IMR-90 (cell line): ENCODE data around the gene KCNG4. TPM values are rescaled to one million over a fixed set of nuclear protein-coding genes. Genes with fewer than 3 reads are reported as not detected.

Source experiments
- ATAC-seq: fragments of 200-7000 bp; cut with Tn5 transposase; 2 replicates; pipeline ENCODE4 v1.9.1; 2020; ENCODE audit warnings: low read depth, mild to moderate bottlenecking, moderate library complexity
- BruUV-seq: library from RNA; stranded (reverse); fragments of 400-500 nt; replicated peaks from 2 replicates; lab custom pipeline; 2021; lab: Mats Ljungman, UMichigan
- CTCF ChIA-PET: fragments of 300-600 bp; formaldehyde crosslinking; extraction: SDS; loops from one replicate; lab custom pipeline; 2021; ENCODE audit warnings: antibody characterized with exemption; lab: Yijun Ruan, JAX
- POLR2A ChIA-PET: fragments of 300-600 bp; sonication (Branson Sonifier 250); formaldehyde crosslinking; loops from one replicate; lab custom pipeline; 2022; ENCODE audit warnings: antibody characterized with exemption; ENCODE audit not compliant: unreplicated experiment; lab: Charles Lee
- DNase-seq: peaks from one replicate; pipeline ENCODE4 v3.0.0; 2013
- H2AFZ ChIP-seq: replicated peaks from 2 replicates; pipeline ENCODE3; 2013; ENCODE audit warnings: low read length, mild to moderate bottlenecking; ENCODE audit not compliant: poor library complexity
- H2AK5ac ChIP-seq: 2 replicates; pipeline ENCODE4 v1.6.1; 2013; ENCODE audit warnings: low read depth, low read length, inconsistent platforms
- H2AK9ac ChIP-seq: replicated peaks from 2 replicates; pipeline ENCODE3; 2013; ENCODE audit warnings: mild to moderate bottlenecking, low read depth, low read length, moderate library complexity; ENCODE audit not compliant: poor library complexity
- H2BK120ac ChIP-seq: 2 replicates; pipeline ENCODE4 v1.6.1; 2013; ENCODE audit warnings: low read depth, low read length, inconsistent platforms
- H2BK15ac ChIP-seq: 3 replicates; pipeline ENCODE4 v1.6.1; 2013; ENCODE audit warnings: low read depth, low read length, inconsistent platforms
- H2BK20ac ChIP-seq: 2 replicates; pipeline ENCODE4 v1.6.1; 2013; ENCODE audit warnings: low read depth, mild to moderate bottlenecking, inconsistent platforms, low read length, moderate library complexity
- H2BK5ac ChIP-seq: 2 replicates; pipeline ENCODE4 v1.6.1; 2013; ENCODE audit warnings: mild to moderate bottlenecking, low read depth, low read length, inconsistent platforms; ENCODE audit not compliant: poor library complexity, severe bottlenecking
- H3K14ac ChIP-seq: replicated peaks from 2 replicates; pipeline ENCODE4 v1.6.1; 2013; ENCODE audit warnings: low read depth, low read length, inconsistent platforms
- H3K18ac ChIP-seq: 2 replicates; pipeline ENCODE4 v1.6.1; 2013; ENCODE audit warnings: low read depth, low read length, control low read depth
- H3K23ac ChIP-seq: 2 replicates; pipeline ENCODE4 v1.6.1; 2013; ENCODE audit warnings: low read depth, low read length, inconsistent platforms
- H3K27ac ChIP-seq: 2 replicates; pipeline ENCODE4 v1.5.1; 2013; ENCODE audit warnings: mild to moderate bottlenecking, control low read depth, low read length; ENCODE audit not compliant: insufficient read depth
- H3K27me3 ChIP-seq: 2 replicates; pipeline ENCODE4 v1.6.1; 2013; ENCODE audit warnings: low read length; ENCODE audit not compliant: control insufficient read depth, insufficient read depth
- H3K36me3 ChIP-seq: 2 replicates; pipeline ENCODE4 v1.6.1; 2013; ENCODE audit warnings: low read length, mixed read lengths; ENCODE audit not compliant: control insufficient read depth, insufficient read depth
- H3K4ac ChIP-seq: 2 replicates; pipeline ENCODE4 v1.6.1; 2013; ENCODE audit warnings: low read depth, low read length, inconsistent platforms
- H3K4me1 ChIP-seq: 2 replicates; pipeline ENCODE4 v1.6.1; 2013; ENCODE audit warnings: low read length, mixed read lengths; ENCODE audit not compliant: control insufficient read depth, insufficient read depth
- H3K4me2 ChIP-seq: 2 replicates; pipeline ENCODE4 v1.6.1; 2013; ENCODE audit warnings: low read depth, mild to moderate bottlenecking, control low read depth, low read length, moderate library complexity
- H3K4me3 ChIP-seq: 2 replicates; pipeline ENCODE4 v1.5.1; 2013; ENCODE audit warnings: low read depth, mild to moderate bottlenecking, control low read depth, low read length, moderate library complexity; ENCODE audit not compliant: insufficient read depth
- H3K56ac ChIP-seq: 2 replicates; pipeline ENCODE4 v1.6.1; 2013; ENCODE audit warnings: low read length, inconsistent platforms; ENCODE audit not compliant: insufficient read depth; ENCODE audit errors: extremely low read depth
- H3K79me1 ChIP-seq, 2 experiments: 2 replicates each; pipeline ENCODE4 v1.6.1; 2013; ENCODE audit warnings: low read length in 2 of 2, inconsistent platforms in 1 of 2, low read depth in 1 of 2
- H3K9ac ChIP-seq: 2 replicates; pipeline ENCODE4 v1.6.1; 2013; ENCODE audit warnings: low read depth, low read length, control low read depth
- H3K9me1 ChIP-seq: 2 replicates; pipeline ENCODE4 v1.6.1; 2013; ENCODE audit warnings: low read length, inconsistent platforms; ENCODE audit not compliant: insufficient read depth
- H3K9me3 ChIP-seq: 2 replicates; pipeline ENCODE4 v1.6.1; 2013; ENCODE audit warnings: low read length; ENCODE audit not compliant: control insufficient read depth, insufficient read depth
- H4K20me1 ChIP-seq: 2 replicates; pipeline ENCODE4 v1.6.1; 2013; ENCODE audit warnings: low read length, inconsistent platforms; ENCODE audit not compliant: insufficient read depth
- H4K5ac ChIP-seq: 2 replicates; pipeline ENCODE4 v1.6.1; 2013; ENCODE audit warnings: mild to moderate bottlenecking, low read depth, low read length, control low read depth
- H4K8ac ChIP-seq, 2 experiments: 2 replicates each; pipeline ENCODE4 v1.6.1; 2013; ENCODE audit warnings: low read depth in 2 of 2, low read length in 2 of 2, control low read depth in 1 of 2, inconsistent platforms in 1 of 2
- H4K91ac ChIP-seq: 2 replicates; pipeline ENCODE4 v1.6.1; 2013; ENCODE audit warnings: low read depth, low read length, inconsistent platforms; ENCODE audit not compliant: insufficient read depth
- BHLHE40 ChIP-seq: fragments of 150-350 bp; IDR thresholded peaks from 2 replicates; pipeline ENCODE4 v1.6.1; 2016; ENCODE audit warnings: mild to moderate bottlenecking, low read depth, low read length
- CHD1 ChIP-seq: IDR thresholded peaks from 2 replicates; pipeline ENCODE4 v1.6.1; 2012; ENCODE audit warnings: low read depth, low read length, improper control_type of control experiment
- CTCF ChIP-seq: conservative IDR thresholded peaks from 2 replicates; pipeline ENCODE4 v1.5.1; 2012; ENCODE audit warnings: mild to moderate bottlenecking, low read depth, low read length, improper control_type of control experiment
- ELK1 ChIP-seq: fragments of 150-350 bp; IDR thresholded peaks from 2 replicates; pipeline ENCODE4 v1.6.1; 2016; ENCODE audit warnings: low read depth, mild to moderate bottlenecking, low read length, moderate library complexity, borderline replicate concordance
- FOS ChIP-seq: fragments of 150-350 bp; IDR thresholded peaks from 2 replicates; pipeline ENCODE4 v1.6.1; 2016; ENCODE audit warnings: low read depth, low read length
- MAFK ChIP-seq: IDR thresholded peaks from 2 replicates; pipeline ENCODE4 v1.6.1; 2012; ENCODE audit warnings: low read depth, low read length, improper control_type of control experiment
- MAZ ChIP-seq: IDR thresholded peaks from 2 replicates; pipeline ENCODE4 v1.6.1; 2012; ENCODE audit warnings: low read depth, mild to moderate bottlenecking, low read length, improper control_type of control experiment, moderate library complexity, borderline replicate concordance
- MXI1 ChIP-seq: IDR thresholded peaks from 2 replicates; pipeline ENCODE4 v1.6.1; 2012; ENCODE audit warnings: low read depth, mild to moderate bottlenecking, low read length, moderate library complexity, borderline replicate concordance
- NFE2L2 ChIP-seq: fragments of 150-350 bp; IDR thresholded peaks from 2 replicates; pipeline ENCODE4 v1.6.1; 2016; ENCODE audit warnings: low read depth, mild to moderate bottlenecking, low read length
- POLR2A ChIP-seq: IDR thresholded peaks from 2 replicates; pipeline ENCODE4 v1.6.1; 2012; ENCODE audit warnings: mild to moderate bottlenecking, low read depth, low read length
- RAD21 ChIP-seq: IDR thresholded peaks from 2 replicates; pipeline ENCODE4 v1.6.1; 2012; ENCODE audit warnings: low read length, improper control_type of control experiment
- RCOR1 ChIP-seq: IDR thresholded peaks from 2 replicates; pipeline ENCODE4 v1.6.1; 2012; ENCODE audit warnings: mild to moderate bottlenecking, low read length, improper control_type of control experiment; ENCODE audit not compliant: insufficient replicate concordance
- RFX5 ChIP-seq: IDR thresholded peaks from 2 replicates; pipeline ENCODE4 v1.8.0; 2012; ENCODE audit warnings: low read depth, mild to moderate bottlenecking, low read length, moderate library complexity
- SMC3 ChIP-seq: fragments of 150-350 bp; IDR thresholded peaks from 2 replicates; pipeline ENCODE4 v1.6.1; 2016; ENCODE audit warnings: low read depth, mild to moderate bottlenecking, antibody characterized with exemption, low read length, moderate library complexity
- USF2 ChIP-seq: fragments of 150-350 bp; IDR thresholded peaks from 2 replicates; pipeline ENCODE4 v1.6.1; 2017; ENCODE audit warnings: mild to moderate bottlenecking, antibody characterized with exemption, low read length, low read depth
- WGBS, 2 experiments: methylation state at CpG; one replicate each; pipeline versions ENCODE4 v1.1.5 to v1.1.7; 2013; ENCODE audit warnings: missing lambda C conversion rate in 2 of 2; ENCODE audit not compliant: insufficient read length in 1 of 2; ENCODE audit errors: extremely low coverage in 2 of 2; 5-methylcytosine and 5-hydroxymethylcytosine counted together
- dilution Hi-C: fragments of 300-500 bp; cut with HindIII; formaldehyde crosslinking; loops from one replicate; pipeline ENCODE4 v1.14.3; 2018; ENCODE audit warnings: low sequenced_read_pairs; ENCODE audit not compliant: unreplicated experiment
- in situ Hi-C: fragments of 300-500 bp; cut with MboI; formaldehyde crosslinking; loops from 3 replicates; pipeline ENCODE4 v1.14.3; 2019; ENCODE audit warnings: low sequenced_read_pairs, inconsistent platforms, mixed read lengths
- intact Hi-C: fragments of 100-400 bp; cut with micrococcal nuclease; formaldehyde crosslinking; loops from 2 replicates; pipeline ENCODE4 v1.10.0; 2022
- polyA plus RNA-seq, 3 experiments: library from polyadenylated mRNA; depleted of rRNA; stranded (reverse); fragments of >200 nt; gene quantifications; 2 replicates each; pipeline ENCODE4 v1.2.3, GENCODE V29; 2012; ENCODE audit warnings: low replicate concordance in 1 of 3
- total RNA-seq: library from RNA; depleted of rRNA; stranded (reverse); fragments of >200 nt; gene quantifications from 2 replicates; pipeline ENCODE4 v1.2.3, GENCODE V29; 2012

The KCNG4 gene
- total and polyA plus RNA-seq, 2 of the 4 experiments (the other 2 are of a cell fraction), result not detected

DNA sequence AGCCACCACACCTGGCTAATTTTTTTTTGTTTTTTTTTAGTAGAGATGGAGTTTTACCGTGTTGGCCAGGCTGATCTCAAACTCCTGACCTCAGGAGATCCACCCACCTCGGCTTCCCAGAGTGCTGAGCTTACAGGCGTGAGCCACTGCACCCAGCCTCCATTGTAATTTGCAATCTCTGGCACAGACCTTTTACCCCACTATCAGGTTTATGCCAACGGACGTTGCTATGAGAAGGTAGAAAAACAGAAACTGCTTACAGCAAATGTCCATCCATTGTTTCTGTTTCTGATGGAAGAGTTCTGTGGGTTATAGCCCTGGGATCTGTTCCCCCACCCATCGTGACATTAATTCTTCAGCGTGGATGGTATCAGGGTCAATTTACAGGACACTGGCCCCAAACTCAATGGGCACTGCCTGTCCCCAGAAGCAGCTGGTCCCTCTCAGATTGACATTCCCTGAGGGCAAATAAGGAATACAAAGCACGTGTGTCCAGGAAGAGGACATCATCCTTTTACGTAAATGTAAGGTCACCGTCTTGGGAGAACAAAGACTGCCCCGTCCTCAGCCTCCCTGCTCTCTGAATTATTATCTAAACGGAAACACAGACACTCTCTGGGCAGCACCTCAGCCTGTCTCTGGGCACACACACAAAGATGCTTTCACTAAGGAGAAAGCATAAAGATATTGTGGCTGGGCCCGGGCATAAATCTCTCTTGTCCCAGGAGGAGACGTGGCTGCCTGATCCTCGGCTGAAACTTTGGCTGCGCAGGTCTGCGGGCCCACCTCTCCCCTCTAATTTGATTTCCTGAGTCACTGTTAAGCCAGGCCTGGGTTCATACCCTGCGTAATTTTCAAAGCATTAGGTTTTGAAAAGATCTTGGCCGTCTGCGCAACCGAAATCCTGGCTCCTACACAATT is 5.2 kb downstream of the KCNG4 start:
- Histone ChIP-seq H3K27me3 (peaks cover 43% of the 10 kb centered on the region), H3K4me1 (no peaks in the 10 kb centered on the region; the same call in 1 of the 2 replicates), H3K9me3 (no peaks in the 10 kb centered on the region), H2BK15ac (no peak overlapping the region), H3K56ac (no peak overlapping the region), H3K18ac (no peak overlapping the region), H2AFZ (no peak overlapping the region), H4K20me1 (no peaks in the 10 kb centered on the region), H3K9ac (no peak overlapping the region), H4K5ac (no peak overlapping the region), H3K4me2 (no peak overlapping the region), H3K9me1 (no peaks in the 10 kb centered on the region), H3K36me3 (no peaks in the 10 kb centered on the region), H3K79me1 (no peaks in the 10 kb centered on the region), H2AK9ac (no peak overlapping the region), H2BK20ac (no peak overlapping the region), H2BK120ac (no peak overlapping the region), H3K27ac (no peak overlapping the region), H3K4ac (no peak overlapping the region), H4K91ac (no peak overlapping the region), H3K14ac (no peak overlapping the region), H2AK5ac (no peak overlapping the region), H3K4me3 (no peak overlapping the region), H2BK5ac (no peak overlapping the region), H4K8ac (no peak overlapping the region), H3K23ac (no peak overlapping the region)
- TF ChIP-seq CTCF, result no peak
- no peak for TF ChIP-seq RFX5
- no peak for TF ChIP-seq BHLHE40
- no peak for TF ChIP-seq MAFK
- TF ChIP-seq POLR2A, result no peak
- TF ChIP-seq CHD1, result no peak
- no peak for TF ChIP-seq MAZ
- TF ChIP-seq RAD21, result no peak
- no peak for TF ChIP-seq NFE2L2
- no peak for TF ChIP-seq RCOR1
- TF ChIP-seq SMC3, result no peak
- TF ChIP-seq USF2, result no peak
- TF ChIP-seq FOS, result no peak
- no peak for TF ChIP-seq ELK1
- no peak for TF ChIP-seq MXI1
- dilution Hi-C loops, result no loop called here
- intact Hi-C loops, result no loop called here
- BruUV-seq, result no TSS peak
- DNase-seq, result no peak
- ATAC-seq, result no peak
- POLR2A ChIA-PET, result no interaction called here
- CTCF ChIA-PET, result no interaction called here
- WGBS, 2 experiments, result 62% methylated on average over 3 of the region's 21 CpGs; no CpG with 5 or more reads in 1 of the 2 experiments
- in situ Hi-C loops, result no loop called here
